Tibial nerve (tissue), 3 donors: ENCODE results near the gene ITK.

Experiments
- CTCF ChIP-seq, 5 experiments: fragments of 200-600 bp in 3 of 5; fragments of 450-650 bp in 2 of 5; sonication (generic) in 3 of 5; IDR thresholded peaks; one replicate each; pipeline ENCODE4 v1.5.1; 2016 to 2019; ENCODE audit warnings: antibody characterized with exemption in 5 of 5, mild to moderate bottlenecking in 3 of 5, moderate library complexity in 2 of 5
- POLR2A ChIP-seq, 2 donors: fragments of 450-650 bp; IDR thresholded peaks; one replicate each; pipeline ENCODE4 v1.6.1; 2017; ENCODE audit warnings: antibody characterized with exemption in 2 of 2, mild to moderate bottlenecking in 2 of 2, moderate library complexity in 2 of 2

- TF ChIP-seq CTCF (IDR thresholded peaks at IDR 0.05) (no peak), POLR2A (IDR thresholded peaks at IDR 0.05) (no peak)
Measured at GRCh38 chr5:157225469-157226422, 45.1 kb downstream of the ITK start.
